H1 (cell line): ENCODE results near the gene SVEP1. TPM values are rescaled to one million over a fixed set of nuclear protein-coding genes. Genes with fewer than 3 reads are reported as not detected.

Experiments used
- CTCF ChIA-PET: fragments of 300-600 bp; sonication (Branson Sonifier 250); formaldehyde crosslinking; loops from one replicate; lab custom pipeline; 2021; ENCODE audit not compliant: partially characterized antibody; lab: Charles Lee
- POLR2A ChIA-PET: fragments of 300-600 bp; sonication (Branson Sonifier 250); formaldehyde crosslinking; loops from one replicate; lab custom pipeline; 2021; ENCODE audit warnings: inconsistent platforms; ENCODE audit not compliant: partially characterized antibody; lab: Charles Lee
- DNase-seq, 2 experiments: peaks; one replicate each; pipeline versions ENCODE4 v3.0.0 to v3.0.0-alpha.2; 2010 to 2022; ENCODE audit warnings: low spot score in 2 of 2, low read depth in 1 of 2, mixed read lengths in 1 of 2
- FAIRE-seq: peaks from 2 replicates; lab custom pipeline; 2011; peaks lifted over from hg19 to GRCh38; lab: Jason Lieb, UNC
- H2AFZ ChIP-seq: 2 replicates; pipeline ENCODE4 v1.8.1; 2012; ENCODE audit warnings: low read length, inconsistent platforms
- H2AK5ac ChIP-seq: 2 replicates; pipeline ENCODE4 v1.6.1; 2013; ENCODE audit warnings: low read depth, low read length
- H2BK120ac ChIP-seq: replicated peaks from 2 replicates; pipeline ENCODE3; 2013; ENCODE audit warnings: low read depth, low read length, inconsistent platforms
- H2BK12ac ChIP-seq: 2 replicates; pipeline ENCODE4 v1.6.1; 2013; ENCODE audit warnings: low read depth, low read length
- H2BK15ac ChIP-seq: 2 replicates; pipeline ENCODE4 v1.6.1; 2013; ENCODE audit warnings: low read length
- H2BK20ac ChIP-seq: 2 replicates; pipeline ENCODE4 v1.6.1; 2013; ENCODE audit warnings: low read length
- H2BK5ac ChIP-seq: 2 replicates; pipeline ENCODE4 v1.6.1; 2013; ENCODE audit warnings: low read depth, low read length
- H3K14ac ChIP-seq: 2 replicates; pipeline ENCODE4 v1.6.1; 2013; ENCODE audit warnings: inconsistent platforms; ENCODE audit not compliant: insufficient read length
- H3K18ac ChIP-seq: 2 replicates; pipeline ENCODE4 v1.6.1; 2013; ENCODE audit warnings: low read length; ENCODE audit errors: extremely low read depth
- H3K23ac ChIP-seq: 2 replicates; pipeline ENCODE4 v1.6.1; 2013; ENCODE audit warnings: inconsistent platforms; ENCODE audit not compliant: insufficient read length
- H3K23me2 ChIP-seq: 2 replicates; pipeline ENCODE4 v1.6.1; 2013; ENCODE audit warnings: low read depth, low read length
- H3K27ac ChIP-seq: 2 replicates; pipeline ENCODE4 v1.6.1; 2011; ENCODE audit warnings: low read depth, low read length, inconsistent platforms
- H3K27me3 ChIP-seq, 4 experiments: replicated peaks in 1 of 4; 1 replicate in 1 of 4; 2 replicates in 3 of 4; pipeline versions ENCODE4 v1.6.1 to v1.8.1; 2011 to 2013; ENCODE audit warnings: low read length in 3 of 4, mild to moderate bottlenecking in 3 of 4, inconsistent platforms in 2 of 4, mixed read lengths in 2 of 4, moderate library complexity in 1 of 4; ENCODE audit not compliant: control insufficient read depth in 3 of 4, insufficient read depth in 3 of 4; ENCODE audit errors: extremely low read depth in 1 of 4
- H3K36me3 ChIP-seq, 4 experiments: 2 replicates each; pipeline versions ENCODE4 v1.6.1 to v1.8.1; 2011 to 2013; ENCODE audit warnings: mild to moderate bottlenecking in 4 of 4, low read length in 3 of 4, moderate library complexity in 2 of 4, control low read depth in 1 of 4, inconsistent platforms in 1 of 4; ENCODE audit not compliant: insufficient read depth in 4 of 4, control insufficient read depth in 2 of 4
- H3K4ac ChIP-seq: replicated peaks from 2 replicates; pipeline ENCODE3; 2013; ENCODE audit warnings: low read length, low read depth, mixed read lengths, inconsistent platforms; ENCODE audit not compliant: insufficient read length
- H3K4me1 ChIP-seq, 4 experiments: replicated peaks in 1 of 4; 1 replicate in 1 of 4; 2 replicates in 3 of 4; pipeline versions ENCODE4 v1.6.1 to v1.8.1; 2011 to 2013; ENCODE audit warnings: low read length in 3 of 4, inconsistent platforms in 2 of 4, mixed read lengths in 1 of 4; ENCODE audit not compliant: insufficient read depth in 4 of 4, control insufficient read depth in 3 of 4
- H3K4me2 ChIP-seq, 2 experiments: 2 replicates each; pipeline versions ENCODE4 v1.6.1 to v1.8.1; 2011 to 2013; ENCODE audit warnings: low read depth in 2 of 2, low read length in 2 of 2, control low read depth in 1 of 2, inconsistent platforms in 1 of 2, mild to moderate bottlenecking in 1 of 2; ENCODE audit not compliant: insufficient read depth in 1 of 2
- H3K4me3 ChIP-seq, 4 experiments: fragments of 200-600, 300-600 bp in 1 of 4; sonication (generic), shearing (Covaris generic), sonication (Bioruptor Twin) in 1 of 4; 2 replicates each; pipeline versions ENCODE4 v1.5.1 to v1.8.1; 2011 to 2016; ENCODE audit warnings: low read length in 4 of 4, low read depth in 3 of 4, control low read depth in 2 of 4, inconsistent platforms in 2 of 4, mild to moderate bottlenecking in 2 of 4, mixed read lengths in 1 of 4, moderate library complexity in 1 of 4; ENCODE audit not compliant: insufficient read depth in 2 of 4; ENCODE audit errors: extremely low read depth in 1 of 4
- H3K56ac ChIP-seq: replicated peaks from 2 replicates; pipeline ENCODE3; 2013; ENCODE audit warnings: low read depth, mild to moderate bottlenecking, mixed read lengths, low read length, inconsistent platforms; ENCODE audit not compliant: insufficient read length
- H3K79me1 ChIP-seq: 2 replicates; pipeline ENCODE4 v1.6.1; 2013; ENCODE audit warnings: low read depth, low read length, control low read depth
- H3K79me2 ChIP-seq, 2 experiments: 2 replicates each; pipeline versions ENCODE4 v1.6.1 to v1.8.1; 2012 to 2013; ENCODE audit warnings: low read length in 2 of 2, mild to moderate bottlenecking in 2 of 2, inconsistent platforms in 1 of 2; ENCODE audit not compliant: insufficient read depth in 2 of 2, control insufficient read depth in 1 of 2
- H3K9ac ChIP-seq, 4 experiments: replicated peaks in 1 of 4; 1 replicate in 1 of 4; 2 replicates in 3 of 4; pipeline versions ENCODE4 v1.6.1 to v1.8.1; 2011 to 2013; ENCODE audit warnings: low read depth in 3 of 4, low read length in 3 of 4, control low read depth in 2 of 4, mild to moderate bottlenecking in 2 of 4, moderate library complexity in 2 of 4, inconsistent platforms in 1 of 4; ENCODE audit errors: extremely low read depth in 1 of 4
- H3K9me3 ChIP-seq, 2 experiments: 2 replicates each; pipeline versions ENCODE4 v1.6.1 to v1.8.1; 2012 to 2013; ENCODE audit warnings: mild to moderate bottlenecking in 2 of 2, moderate library complexity in 2 of 2, control low read depth in 1 of 2, inconsistent platforms in 1 of 2, low read depth in 1 of 2, low read length in 1 of 2, mixed read lengths in 1 of 2; ENCODE audit not compliant: insufficient read depth in 2 of 2
- H4K20me1 ChIP-seq, 2 experiments: replicated peaks in 1 of 2; 2 replicates each; pipeline versions ENCODE3 to v1.8.1; 2011 to 2013; ENCODE audit warnings: inconsistent platforms in 2 of 2, low read length in 2 of 2, mild to moderate bottlenecking in 1 of 2; ENCODE audit not compliant: insufficient read depth in 2 of 2, control insufficient read depth in 1 of 2
- H4K5ac ChIP-seq: 2 replicates; pipeline ENCODE4 v1.6.1; 2013; ENCODE audit warnings: low read length, low read depth, mixed read lengths, inconsistent platforms; ENCODE audit not compliant: insufficient read length
- H4K8ac ChIP-seq: 2 replicates; pipeline ENCODE4 v1.8.0; 2013; ENCODE audit warnings: mild to moderate bottlenecking, moderate library complexity, low read length, inconsistent platforms; ENCODE audit not compliant: insufficient read depth; ENCODE audit errors: extremely low read depth
- H4K91ac ChIP-seq: replicated peaks from 2 replicates; pipeline ENCODE3; 2013; ENCODE audit warnings: low read length, mixed read lengths, inconsistent platforms; ENCODE audit not compliant: insufficient read length
- ATF2 ChIP-seq: IDR thresholded peaks from 2 replicates; pipeline ENCODE4 v1.6.1; 2012; ENCODE audit warnings: low read length, inconsistent platforms
- CBX5 ChIP-seq: fragments of 300-800, 300-1000 bp; sonication (generic); IDR thresholded peaks from 2 replicates; pipeline ENCODE4 v1.7.1; 2016; ENCODE audit warnings: antibody characterized with exemption, low read length, low read depth
- WGBS, 2 experiments: shearing (Covaris generic) in 1 of 2; methylation state at CpG; one replicate each; pipeline versions ENCODE4 v1.1.6 to v1.1.7; 2013 to 2015; ENCODE audit warnings: low lambda C conversion rate in 2 of 2, mixed read lengths in 2 of 2, inconsistent platforms in 1 of 2, low coverage in 1 of 2, missing lambda C conversion rate in 1 of 2; ENCODE audit not compliant: insufficient replicate concordance in 2 of 2, insufficient coverage in 1 of 2, insufficient read length in 1 of 2; ENCODE audit errors: extremely low coverage in 1 of 2, missing lambda C conversion rate in 1 of 2; 5-methylcytosine and 5-hydroxymethylcytosine counted together
- polyA plus RNA-seq, 7 experiments: library from polyadenylated mRNA; depleted of rRNA in 3 of 7; stranded (reverse) in 5 of 7; unstranded in 2 of 7; fragments of >200 nt in 5 of 7; fragments of 200-250 nt in 2 of 7; gene quantifications; 1 replicate in 5 of 7; 2 replicates in 1 of 7; 4 replicates in 1 of 7; pipeline versions ENCODE4 v1.2.1 to v1.2.3, GENCODE V29; 2011 to 2013; ENCODE audit warnings: missing spikeins in 2 of 7, mixed read lengths in 2 of 7
- total RNA-seq: library from RNA; stranded (reverse); fragmentation: NEBNext Ultra II Directional; extraction: Animal tissue kit (Norgen Biotek cat#: 25700); gene quantifications from 2 replicates; pipeline ENCODE4 v1.2.1, GENCODE V29; 2021

Gene SVEP1
- total and polyA plus RNA-seq, 2 of the 8 experiments (the other 6 are each of a cell fraction or from before 2014, with no cell fraction given) = 0.11 to 0.37 TPM

- Histone ChIP-seq H2BK120ac (no peak overlapping the region), H2BK15ac (no peak overlapping the region), H2BK12ac (no peak overlapping the region), H4K8ac (no peak overlapping the region), H3K4me3 (no peak overlapping the region), H3K4me2 (no peak overlapping the region), H2AK5ac (no peak overlapping the region), H3K23ac (no peak overlapping the region), H3K27me3 (no peaks in the 10 kb centered on the region), H3K9me3 (peaks cover 0 to 2% of the 10 kb centered on the region in 2 experiments; a peak in 1 of 4 replicates), H4K20me1 (no peaks in the 10 kb centered on the region), H4K91ac (no peak overlapping the region), H3K4me1 (no peaks in the 10 kb centered on the region), H3K9ac (no peak overlapping the region), H3K79me2 (no peaks in the 10 kb centered on the region), H3K36me3 (no peaks in the 10 kb centered on the region), H3K27ac (no peak overlapping the region), H2BK5ac (no peak overlapping the region), H3K14ac (no peak overlapping the region), H3K18ac (no peak overlapping the region), H2AFZ (no peak overlapping the region), H3K23me2 (no peaks in the 10 kb centered on the region; the same call in 1 of the 2 replicates), H3K4ac (no peak overlapping the region), H3K56ac (no peak overlapping the region), H2BK20ac (no peak overlapping the region), H3K79me1 (no peaks in the 10 kb centered on the region), H4K5ac (no peak overlapping the region)
- DNase-seq = no peak
- WGBS, 2 experiments = 92% methylated on average over 1 of the region's 1 CpG; no CpG with 5 or more reads in 1 of the 2 experiments
- CTCF ChIA-PET = interaction anchor here (1.5 kb wide), 1 partner anchor 10 kb away, joined by 4 read pairs; no protein-coding TSS in a partner anchor
- FAIRE-seq = no peak
- POLR2A ChIA-PET = no interaction called here
- TF ChIP-seq ATF2 (no peak), CBX5 (no peak)
Measured at GRCh38 chr9:110330484-110331105, 248.9 kb downstream of the SVEP1 start.
